ENCODE measurements around the gene ENPP4. TPM values are rescaled to one million over a fixed set of nuclear protein-coding genes. Genes with fewer than 3 reads are reported as not detected.
"Not testable (repeated sequence)": the region's sequence is repeated elsewhere in the genome, so short reads cannot be mapped to it uniquely, and the experiment has no call there.

The ENPP4 gene
- total RNA-seq, 1 donor from 2014 or later: 3.3 TPM

- no peak overlapping the region for H3K27ac Mint-ChIP-seq (ENCODE audit: unreplicated experiment)
- H3K27me3 Mint-ChIP-seq (ENCODE audit: low read depth): peaks cover 13% of the 10 kb centered on the region
- TF ChIP-seq, protein P1, sequence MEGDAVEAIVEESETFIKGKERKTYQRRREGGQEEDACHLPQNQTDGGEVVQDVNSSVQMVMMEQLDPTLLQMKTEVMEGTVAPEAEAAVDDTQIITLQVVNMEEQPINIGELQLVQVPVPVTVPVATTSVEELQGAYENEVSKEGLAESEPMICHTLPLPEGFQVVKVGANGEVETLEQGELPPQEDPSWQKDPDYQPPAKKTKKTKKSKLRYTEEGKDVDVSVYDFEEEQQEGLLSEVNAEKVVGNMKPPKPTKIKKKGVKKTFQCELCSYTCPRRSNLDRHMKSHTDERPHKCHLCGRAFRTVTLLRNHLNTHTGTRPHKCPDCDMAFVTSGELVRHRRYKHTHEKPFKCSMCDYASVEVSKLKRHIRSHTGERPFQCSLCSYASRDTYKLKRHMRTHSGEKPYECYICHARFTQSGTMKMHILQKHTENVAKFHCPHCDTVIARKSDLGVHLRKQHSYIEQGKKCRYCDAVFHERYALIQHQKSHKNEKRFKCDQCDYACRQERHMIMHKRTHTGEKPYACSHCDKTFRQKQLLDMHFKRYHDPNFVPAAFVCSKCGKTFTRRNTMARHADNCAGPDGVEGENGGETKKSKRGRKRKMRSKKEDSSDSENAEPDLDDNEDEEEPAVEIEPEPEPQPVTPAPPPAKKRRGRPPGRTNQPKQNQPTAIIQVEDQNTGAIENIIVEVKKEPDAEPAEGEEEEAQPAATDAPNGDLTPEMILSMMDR (conservative IDR thresholded peaks at IDR 0.05): no peak
- no peaks in the 10 kb centered on the region for H3K4me1 Mint-ChIP-seq
- no peaks in the 10 kb centered on the region for H3K9me3 Mint-ChIP-seq
- H3K36me3 Mint-ChIP-seq (ENCODE audit: low read depth): no peaks in the 10 kb centered on the region
- no peak overlapping the region for H3K4me3 Mint-ChIP-seq
- no peak for DNase-seq (ENCODE audit: low read depth, low spot score)
These were observed 8.5 kb downstream of the ENPP4 start for GRCh38 chr6:46138281-46138680.

- Mint-ChIP-seq H3K4me1 (no peaks in the 10 kb centered on the region), H3K36me3 (ENCODE audit: low read depth) (no peaks in the 10 kb centered on the region), H3K9me3 (no peaks in the 10 kb centered on the region), H3K27ac (ENCODE audit: unreplicated experiment) (no peak overlapping the region), H3K4me3 (no peak overlapping the region), H3K27me3 (ENCODE audit: low read depth) (no peaks in the 10 kb centered on the region)
- no peak for DNase-seq (ENCODE audit: low read depth, low spot score)
- TF ChIP-seq, protein P1 (conservative IDR thresholded peaks at IDR 0.05): no peak
These were observed 14.5 kb downstream of the ENPP4 start for GRCh38 chr6:46144270-46144669.

DNA sequence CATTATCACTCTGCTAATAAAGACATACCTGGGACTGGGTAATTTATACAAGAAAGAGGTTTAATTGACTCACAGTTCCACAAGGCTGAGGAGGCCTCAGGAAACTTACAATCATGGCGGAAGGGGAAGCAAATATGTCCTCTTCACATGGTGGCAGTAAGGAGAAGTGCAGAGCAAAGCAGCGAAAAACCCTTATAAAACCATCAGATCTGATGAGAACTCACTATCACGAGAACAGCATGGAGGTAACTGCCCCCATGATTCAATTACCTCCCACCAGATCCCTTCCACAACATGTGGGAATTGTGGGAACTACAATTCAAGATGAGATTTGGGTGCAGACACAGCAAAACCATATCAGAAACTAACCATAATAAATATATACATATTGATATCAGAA is 19.3 kb downstream of the ENPP4 start:
- DNase-seq (ENCODE audit: low read depth, low spot score); H3K27ac Mint-ChIP-seq (ENCODE audit: unreplicated experiment); H3K27me3 Mint-ChIP-seq (ENCODE audit: low read depth); H3K36me3 Mint-ChIP-seq (ENCODE audit: low read depth); H3K4me1 Mint-ChIP-seq; H3K4me3 Mint-ChIP-seq; H3K9me3 Mint-ChIP-seq: not testable (repeated sequence)

DNA sequence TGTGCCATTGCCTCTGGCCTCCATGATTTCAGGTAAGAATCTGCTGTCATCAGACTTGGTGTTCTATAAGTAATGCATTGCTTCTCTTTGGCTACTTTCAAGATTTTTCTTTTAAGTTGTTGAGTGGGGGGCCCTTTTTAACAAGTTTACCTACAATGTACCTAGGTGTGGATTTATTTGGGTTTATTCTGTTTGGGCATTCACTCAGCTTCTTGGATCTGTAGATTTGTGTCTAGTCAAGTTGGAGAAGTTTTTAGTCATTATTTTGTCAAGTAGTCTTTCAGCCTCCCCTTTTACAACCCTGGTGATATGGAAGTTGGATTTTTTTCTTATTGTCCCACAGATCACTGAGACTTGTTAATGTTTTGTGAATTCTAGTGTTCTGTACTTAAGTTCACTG is 26.9 kb downstream of the ENPP4 start:
- TF ChIP-seq, protein P1 (conservative IDR thresholded peaks at IDR 0.05): no peak
- H3K27me3 Mint-ChIP-seq (ENCODE audit: low read depth): peaks cover 3% of the 10 kb centered on the region
- no peaks in the 10 kb centered on the region for H3K4me1 Mint-ChIP-seq

GRCh38 chr6:46159229-46159628 is 29.4 kb downstream of the ENPP4 start:
- no peak for DNase-seq (ENCODE audit: low read depth, low spot score)
- no peak overlapping the region for H3K4me3 Mint-ChIP-seq
- no peak overlapping the region for H3K27ac Mint-ChIP-seq (ENCODE audit: unreplicated experiment)
- TF ChIP-seq, protein P1 (conservative IDR thresholded peaks at IDR 0.05): no peak
- H3K27me3 Mint-ChIP-seq (ENCODE audit: low read depth): peaks cover 3% of the 10 kb centered on the region
- peaks cover 6% of the 10 kb centered on the region for H3K9me3 Mint-ChIP-seq
- H3K36me3 Mint-ChIP-seq (ENCODE audit: low read depth): peaks cover 2% of the 10 kb centered on the region
- H3K4me1 Mint-ChIP-seq: no peaks in the 10 kb centered on the region

More for the DNA sequence above, 26.9 kb downstream of the ENPP4 start:
- H3K9me3 Mint-ChIP-seq: peaks cover 6% of the 10 kb centered on the region
- no peak overlapping the region for H3K4me3 Mint-ChIP-seq
- H3K36me3 Mint-ChIP-seq (ENCODE audit: low read depth): peaks cover 2% of the 10 kb centered on the region
- DNase-seq (ENCODE audit: low read depth, low spot score): no peak
- no peak overlapping the region for H3K27ac Mint-ChIP-seq (ENCODE audit: unreplicated experiment)

GRCh38 chr6:46160102-46160501 is 30.3 kb downstream of the ENPP4 start:
- peaks cover 6% of the 10 kb centered on the region for H3K9me3 Mint-ChIP-seq
- peaks cover 3% of the 10 kb centered on the region for H3K27me3 Mint-ChIP-seq (ENCODE audit: low read depth)
- H3K4me1 Mint-ChIP-seq: no peaks in the 10 kb centered on the region
- H3K27ac Mint-ChIP-seq (ENCODE audit: unreplicated experiment): no peak overlapping the region
- DNase-seq (ENCODE audit: low read depth, low spot score): no peak
- TF ChIP-seq, protein P1 (conservative IDR thresholded peaks at IDR 0.05): no peak
- peaks cover 2% of the 10 kb centered on the region for H3K36me3 Mint-ChIP-seq (ENCODE audit: low read depth)
- no peak overlapping the region for H3K4me3 Mint-ChIP-seq

Measured in neural crest cell (in vitro differentiated cells).